Coronary artery (tissue), 2 donors: ENCODE data around the gene FXYD7.

Experiments used
- DNase-seq: peaks from one replicate; pipeline ENCODE4 v3.0.0-alpha.2; 2017; ENCODE audit warnings: low spot score
- H3K27ac ChIP-seq, 2 donors: fragments of 200-600 bp; sonication (generic); one replicate each; pipeline ENCODE4 v1.5.1; 2016 to 2019
- H3K4me3 ChIP-seq: fragments of 200-600 bp; sonication (generic); 2 replicates; pipeline ENCODE4 v1.5.1; 2016; ENCODE audit warnings: mild to moderate bottlenecking, moderate library complexity
- TF ChIP-seq, protein P1 (sequence below): fragments of 200-600 bp; sonication (generic); IDR thresholded peaks from one replicate; pipeline ENCODE4 v1.5.1; 2019; ENCODE audit warnings: antibody characterized with exemption

FXYD7 gene

DNA sequence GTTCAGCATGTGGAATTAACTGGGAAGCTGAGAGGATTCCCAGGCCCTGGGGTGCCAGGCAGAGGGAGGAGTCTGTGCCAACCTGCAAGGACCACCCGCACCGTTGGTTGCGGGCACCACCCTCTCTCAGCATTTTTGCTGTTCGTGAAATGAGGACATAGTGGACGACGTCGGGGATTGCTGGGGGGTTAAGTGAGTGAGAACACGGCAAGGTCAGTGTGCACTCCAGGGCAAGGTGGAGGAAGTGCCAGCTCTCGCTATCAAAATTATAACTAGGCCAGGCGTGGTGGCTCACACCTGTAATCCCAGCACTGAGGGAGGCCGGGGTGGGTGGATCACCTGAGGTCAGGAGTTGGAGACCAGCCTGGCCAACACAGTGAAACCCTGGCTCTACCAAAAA, 25.3 kb upstream of the FXYD7 start:
- peak overlapping the region in 1 of 2 donors; percentile 2 for H3K27ac ChIP-seq
- DNase-seq = no peak
- TF ChIP-seq, protein P1, sequence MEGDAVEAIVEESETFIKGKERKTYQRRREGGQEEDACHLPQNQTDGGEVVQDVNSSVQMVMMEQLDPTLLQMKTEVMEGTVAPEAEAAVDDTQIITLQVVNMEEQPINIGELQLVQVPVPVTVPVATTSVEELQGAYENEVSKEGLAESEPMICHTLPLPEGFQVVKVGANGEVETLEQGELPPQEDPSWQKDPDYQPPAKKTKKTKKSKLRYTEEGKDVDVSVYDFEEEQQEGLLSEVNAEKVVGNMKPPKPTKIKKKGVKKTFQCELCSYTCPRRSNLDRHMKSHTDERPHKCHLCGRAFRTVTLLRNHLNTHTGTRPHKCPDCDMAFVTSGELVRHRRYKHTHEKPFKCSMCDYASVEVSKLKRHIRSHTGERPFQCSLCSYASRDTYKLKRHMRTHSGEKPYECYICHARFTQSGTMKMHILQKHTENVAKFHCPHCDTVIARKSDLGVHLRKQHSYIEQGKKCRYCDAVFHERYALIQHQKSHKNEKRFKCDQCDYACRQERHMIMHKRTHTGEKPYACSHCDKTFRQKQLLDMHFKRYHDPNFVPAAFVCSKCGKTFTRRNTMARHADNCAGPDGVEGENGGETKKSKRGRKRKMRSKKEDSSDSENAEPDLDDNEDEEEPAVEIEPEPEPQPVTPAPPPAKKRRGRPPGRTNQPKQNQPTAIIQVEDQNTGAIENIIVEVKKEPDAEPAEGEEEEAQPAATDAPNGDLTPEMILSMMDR = no peak
- H3K4me3 ChIP-seq = no peak overlapping the region

DNA sequence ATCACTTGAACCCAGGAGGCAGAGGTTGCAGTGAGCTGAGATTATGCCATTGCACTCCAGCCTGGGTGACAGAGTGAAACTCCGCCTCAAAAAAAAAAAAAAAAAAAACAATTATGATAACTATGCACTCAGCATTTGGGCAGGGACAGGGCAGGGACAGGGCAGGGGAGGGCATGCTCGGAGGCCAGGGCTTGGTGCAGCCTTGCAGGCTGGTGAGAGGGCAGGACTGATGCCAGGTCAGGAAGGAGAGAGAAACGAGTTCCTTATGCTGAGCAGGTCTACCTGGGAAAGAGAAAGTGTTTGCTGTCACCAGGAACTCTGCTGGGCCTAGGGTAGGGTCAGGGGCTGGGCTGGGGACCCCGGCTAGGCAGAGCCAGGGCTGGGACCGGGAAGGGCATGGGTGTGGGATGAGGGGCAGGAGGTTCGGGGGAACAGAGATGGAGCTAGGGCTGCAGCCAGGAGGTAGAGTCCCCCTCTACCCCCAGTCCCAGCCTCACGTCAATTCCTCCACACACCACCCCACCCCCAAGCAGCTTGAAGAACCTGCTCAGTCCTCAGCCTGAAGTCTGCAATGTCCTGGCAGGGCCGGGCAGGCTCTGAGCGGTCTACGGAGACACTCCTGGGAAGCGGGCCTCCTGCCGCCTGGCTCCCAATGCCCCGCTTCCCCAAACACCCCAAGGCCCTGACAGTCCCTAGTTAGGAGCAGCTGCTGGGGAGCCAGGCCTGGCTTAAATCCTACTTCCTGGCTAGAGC, 24.6 kb upstream of the FXYD7 start:
- no peak overlapping the region for H3K4me3 ChIP-seq
- H3K27ac ChIP-seq = peak overlapping the region in 1 of 2 donors; percentile 45
- DNase-seq = no peak
- TF ChIP-seq, protein P1 = no peak

DNA sequence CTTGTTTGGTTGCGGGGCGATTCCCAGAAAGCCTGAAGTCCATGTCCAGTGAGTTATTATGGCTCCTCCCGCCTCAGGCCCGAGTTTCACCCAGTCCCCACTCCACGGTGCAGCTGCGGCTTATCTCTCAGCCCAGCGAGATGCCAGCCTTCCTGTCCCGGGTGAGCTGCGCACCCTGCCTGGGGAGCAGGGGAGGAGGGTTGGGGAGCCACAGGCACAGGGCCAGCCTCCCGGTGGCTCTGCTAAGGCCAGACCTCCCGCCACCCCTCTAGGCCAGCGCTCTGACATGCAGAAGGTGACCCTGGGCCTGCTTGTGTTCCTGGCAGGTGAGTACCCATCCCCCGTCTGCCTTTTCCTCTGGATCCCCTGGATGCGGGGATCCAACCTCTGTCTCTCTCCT, 24.0 kb upstream of the FXYD7 start:
- Histone ChIP-seq H3K27ac (peak overlapping the region in 1 of 2 donors; percentile 45), H3K4me3 (no peak overlapping the region)
- DNase-seq = no peak
- TF ChIP-seq, protein P1 = no peak

DNA sequence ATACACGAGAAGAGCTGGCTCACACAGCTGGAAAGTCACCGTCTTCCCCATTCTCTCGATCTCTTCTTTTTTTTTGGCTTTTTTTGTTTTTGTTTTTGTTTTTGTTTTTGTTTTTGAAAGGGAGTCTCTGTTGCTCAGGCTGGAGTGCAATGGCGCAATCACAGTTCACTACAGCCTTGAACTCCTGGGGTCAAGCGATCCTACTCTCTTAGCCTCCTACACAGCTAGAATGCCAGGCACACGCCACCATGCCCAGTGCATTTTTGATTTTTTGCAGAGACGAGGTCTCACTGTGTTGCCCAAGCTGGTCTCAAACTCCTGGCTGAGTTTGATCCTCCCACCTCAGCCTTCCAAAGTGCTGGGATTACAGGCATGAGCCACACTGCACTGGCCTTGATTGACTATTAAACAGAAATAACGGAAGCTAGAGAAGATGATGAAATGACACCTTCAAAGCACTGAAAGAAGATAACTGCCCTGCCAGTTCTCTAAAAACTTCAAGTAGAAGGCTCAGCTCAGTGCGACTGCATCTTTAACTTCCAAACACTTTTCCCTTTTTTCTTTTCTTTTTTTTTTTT, 23.4 kb upstream of the FXYD7 start:
- TF ChIP-seq, protein P1 = no peak
- H3K4me3 ChIP-seq = no peak overlapping the region
- H3K27ac ChIP-seq = no peak overlapping the region
- DNase-seq = no peak

DNA sequence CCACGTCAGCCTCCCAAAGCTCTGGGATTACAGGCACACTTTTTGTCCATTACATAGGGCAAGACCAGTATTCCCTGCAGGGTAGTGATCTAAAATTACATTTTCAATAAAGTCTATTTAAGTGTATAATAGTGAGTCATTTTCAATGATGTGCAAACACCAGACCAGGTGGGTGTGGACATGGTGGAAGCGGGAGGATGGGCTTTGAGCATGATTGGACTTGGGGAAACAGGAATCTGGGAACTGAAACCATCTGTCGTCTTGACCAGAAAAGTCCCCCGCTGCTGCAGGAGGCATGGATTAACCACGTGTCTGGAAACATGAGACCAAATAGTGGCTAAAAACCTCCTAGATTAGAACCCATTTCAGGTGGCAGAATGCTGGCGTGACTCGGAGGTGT, 22.6 kb upstream of the FXYD7 start:
- Histone ChIP-seq H3K4me3 (no peak overlapping the region), H3K27ac (peak overlapping the region in 1 of 2 donors; percentile 69)
- TF ChIP-seq, protein P1 = no peak
- no peak for DNase-seq

DNA sequence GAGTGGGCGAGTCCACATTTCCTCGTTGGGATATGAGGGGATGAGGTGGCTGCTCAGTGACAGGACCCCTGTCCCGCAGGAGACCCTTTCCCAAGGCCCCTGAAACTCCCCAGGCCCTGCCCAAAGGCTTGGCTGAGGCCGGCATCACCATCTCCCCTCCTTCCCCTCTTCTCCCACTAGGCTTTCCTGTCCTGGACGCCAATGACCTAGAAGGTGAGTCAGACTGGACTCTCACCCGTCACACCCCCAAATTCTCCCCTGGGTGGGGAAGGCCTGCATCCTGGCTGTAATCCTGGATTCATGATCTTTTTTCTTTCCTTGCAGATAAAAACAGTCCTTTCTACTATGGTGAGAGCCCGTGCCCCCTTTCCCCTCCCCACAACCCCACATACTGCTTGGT, 22.2 kb upstream of the FXYD7 start:
- TF ChIP-seq, protein P1 = no peak
- Histone ChIP-seq H3K27ac (peak overlapping the region in 1 of 2 donors; percentile 69), H3K4me3 (no peak overlapping the region)
- no peak for DNase-seq
